Activated CD8-positive, alpha-beta memory T cell treated with anti-CD3 and anti-CD28 coated beads, Interleukin-2, amount 10 ng/mL, durations not matched to agents 7 days and 5 days (primary cell): ENCODE data around the gene MYLIP. TPM values are rescaled to one million over a fixed set of nuclear protein-coding genes. Genes with fewer than 3 reads are reported as not detected.

Source experiments
- ATAC-seq: fragments of 150-1000 bp; cut with Tn5 transposase; one replicate; pipeline ENCODE4 v1.10.0; 2021; ENCODE audit warnings: moderate library complexity
- CTCF ChIA-PET: fragments of 350-600 bp; sonication (Branson Sonifier 250); formaldehyde crosslinking; loops from one replicate; lab custom pipeline; 2021; ENCODE audit warnings: antibody characterized with exemption; lab: Charles Lee
- DNase-seq: peaks from one replicate; pipeline ENCODE4 v3.0.0-alpha.2; 2020
- H3K27ac Mint-ChIP-seq: one replicate; pipeline ENCODE4 v1.8.0; 2021; ENCODE audit warnings: mild to moderate bottlenecking, mixed read lengths
- H3K27me3 Mint-ChIP-seq: one replicate; pipeline ENCODE4 v1.8.0; 2021; ENCODE audit warnings: mixed read lengths
- H3K36me3 Mint-ChIP-seq: one replicate; pipeline ENCODE4 v1.8.0; 2021; ENCODE audit warnings: mild to moderate bottlenecking, mixed read lengths
- H3K4me1 Mint-ChIP-seq: one replicate; pipeline ENCODE4 v1.8.0; 2021; ENCODE audit warnings: mixed read lengths
- H3K4me3 Mint-ChIP-seq: one replicate; pipeline ENCODE4 v1.8.0; 2021; ENCODE audit warnings: mild to moderate bottlenecking, moderate library complexity, mixed read lengths
- H3K9me3 Mint-ChIP-seq: one replicate; pipeline ENCODE4 v1.8.0; 2022; ENCODE audit warnings: low read depth, mixed read lengths
- total RNA-seq, 2 experiments: library from RNA; stranded (reverse); gene quantifications; one replicate each; pipeline ENCODE4 v1.2.3, GENCODE V29; 2021

Gene MYLIP
- total RNA-seq, 2 experiments from 2014 or later, result 9.1 to 14.8 TPM

- CTCF ChIA-PET, result no interaction called here
- no peak overlapping the region for H3K4me3 Mint-ChIP-seq
- H3K36me3 Mint-ChIP-seq, result no peaks in the 10 kb centered on the region
- H3K27ac Mint-ChIP-seq, result no peak overlapping the region
- H3K9me3 Mint-ChIP-seq, result no peaks in the 10 kb centered on the region
- ATAC-seq (no peak), DNase-seq (no peak)
- H3K27me3 Mint-ChIP-seq, result peaks cover 31% of the 10 kb centered on the region
- H3K4me1 Mint-ChIP-seq, result no peaks in the 10 kb centered on the region
Observed at GRCh38 chr6:16121339-16121738, 7.5 kb upstream of the MYLIP start.

GRCh38 chr6:16122197-16122596 is 6.7 kb upstream of the MYLIP start:
- H3K9me3 Mint-ChIP-seq, result no peaks in the 10 kb centered on the region
- no peaks in the 10 kb centered on the region for H3K4me1 Mint-ChIP-seq
- peaks cover 38% of the 10 kb centered on the region for H3K27me3 Mint-ChIP-seq
- DNase-seq (no peak), ATAC-seq (no peak)
- H3K27ac Mint-ChIP-seq, result no peak overlapping the region
- H3K36me3 Mint-ChIP-seq, result no peaks in the 10 kb centered on the region
- CTCF ChIA-PET, result no interaction called here
- no peak overlapping the region for H3K4me3 Mint-ChIP-seq

- H3K27ac Mint-ChIP-seq, result no peak overlapping the region
- DNase-seq, result no peak
- H3K4me1 Mint-ChIP-seq, result peaks cover 5% of the 10 kb centered on the region
- H3K4me3 Mint-ChIP-seq, result no peak overlapping the region
- H3K27me3 Mint-ChIP-seq, result peaks cover 46% of the 10 kb centered on the region
- CTCF ChIA-PET, result no interaction called here
- no peaks in the 10 kb centered on the region for H3K36me3 Mint-ChIP-seq
- H3K9me3 Mint-ChIP-seq, result no peaks in the 10 kb centered on the region
- no peak for ATAC-seq
Observed at GRCh38 chr6:16124198-16125180, 4.4 kb upstream of the MYLIP start.

- no peak for ATAC-seq
- H3K27me3 Mint-ChIP-seq, result peaks cover 39% of the 10 kb centered on the region
- H3K4me1 Mint-ChIP-seq, result peaks cover 9% of the 10 kb centered on the region
- CTCF ChIA-PET, result interaction anchor here (1.0 to 1.5 kb wide), 2 partner anchors 430 to 435 kb away, joined by 3 to 4 read pairs; no protein-coding TSS in a partner anchor
- no peak overlapping the region for H3K4me3 Mint-ChIP-seq
- peaks cover under 1% of the 10 kb centered on the region for H3K36me3 Mint-ChIP-seq
- DNase-seq, result no peak
- H3K9me3 Mint-ChIP-seq, result no peaks in the 10 kb centered on the region
- no peak overlapping the region for H3K27ac Mint-ChIP-seq
Observed at GRCh38 chr6:16126056-16126455, 2.8 kb upstream of the MYLIP start.

GRCh38 chr6:16126861-16127260 is 2.0 kb upstream of the MYLIP start:
- H3K27me3 Mint-ChIP-seq, result peaks cover 37% of the 10 kb centered on the region
- H3K4me1 Mint-ChIP-seq, result peaks cover 15% of the 10 kb centered on the region
- peaks cover 5% of the 10 kb centered on the region for H3K36me3 Mint-ChIP-seq
- no peak overlapping the region for H3K4me3 Mint-ChIP-seq
- DNase-seq (no peak), ATAC-seq (no peak)
- H3K9me3 Mint-ChIP-seq, result no peaks in the 10 kb centered on the region
- CTCF ChIA-PET, result interaction anchor here (0.8 to 5.6 kb wide), 4 partner anchors 42 to 436 kb away, joined by 3 to 45 read pairs (median 4); no protein-coding TSS in a partner anchor
- H3K27ac Mint-ChIP-seq, result no peak overlapping the region

- H3K36me3 Mint-ChIP-seq, result peaks cover 5% of the 10 kb centered on the region
- H3K4me1 Mint-ChIP-seq, result peaks cover 20% of the 10 kb centered on the region
- ATAC-seq (no peak), DNase-seq (no peak)
- CTCF ChIA-PET, result interaction anchor here (0.6 to 5.6 kb wide), 6 partner anchors 42 to 1606 kb away, joined by 3 to 45 read pairs (median 4); no protein-coding TSS in a partner anchor
- no peak overlapping the region for H3K27ac Mint-ChIP-seq
- no peaks in the 10 kb centered on the region for H3K9me3 Mint-ChIP-seq
- H3K27me3 Mint-ChIP-seq, result peaks cover 32% of the 10 kb centered on the region
- peak overlapping the region; percentile 58 for H3K4me3 Mint-ChIP-seq
Observed at GRCh38 chr6:16127471-16127870, 1.4 kb upstream of the MYLIP start.

- Mint-ChIP-seq H3K4me3 (peak overlapping the region; percentile 91), H3K27ac (peak overlapping the region; percentile 85), H3K4me1 (peaks cover 38% of the 10 kb centered on the region), H3K9me3 (no peaks in the 10 kb centered on the region), H3K27me3 (peaks cover 16% of the 10 kb centered on the region), H3K36me3 (peaks cover 15% of the 10 kb centered on the region)
- ATAC-seq (no peak), DNase-seq (peak; percentile 64)
- CTCF ChIA-PET, result interaction anchor here (0.6 to 5.6 kb wide), 10 partner anchors 13 to 438 kb away, joined by 3 to 45 read pairs (median 8); no protein-coding TSS in a partner anchor
Observed at GRCh38 chr6:16129623-16130401, 926 bp downstream of the MYLIP start.

- ATAC-seq (no peak), DNase-seq (no peak)
- Mint-ChIP-seq H3K36me3 (peaks cover 19% of the 10 kb centered on the region), H3K27ac (peak overlapping the region; percentile 85), H3K27me3 (peaks cover 15% of the 10 kb centered on the region), H3K9me3 (no peaks in the 10 kb centered on the region), H3K4me3 (peak overlapping the region; percentile 91), H3K4me1 (peaks cover 45% of the 10 kb centered on the region)
- CTCF ChIA-PET, result interaction anchor here (0.6 to 5.6 kb wide), 9 partner anchors 11 to 439 kb away, joined by 3 to 45 read pairs (median 5); no protein-coding TSS in a partner anchor
Observed at GRCh38 chr6:16130437-16130891, 1.6 kb downstream of the MYLIP start.

GRCh38 chr6:16130932-16131387 is 2.1 kb downstream of the MYLIP start:
- H3K27ac Mint-ChIP-seq, result peak overlapping the region; percentile 85
- peaks cover 15% of the 10 kb centered on the region for H3K27me3 Mint-ChIP-seq
- CTCF ChIA-PET, result interaction anchor here (0.7 to 5.6 kb wide), 9 partner anchors 12 to 439 kb away, joined by 3 to 45 read pairs (median 5); no protein-coding TSS in a partner anchor
- no peaks in the 10 kb centered on the region for H3K9me3 Mint-ChIP-seq
- ATAC-seq (peak; percentile 62), DNase-seq (peak; percentile 85)
- H3K4me3 Mint-ChIP-seq, result peak overlapping the region; percentile 91
- H3K4me1 Mint-ChIP-seq, result peaks cover 48% of the 10 kb centered on the region
- H3K36me3 Mint-ChIP-seq, result peaks cover 19% of the 10 kb centered on the region

GRCh38 chr6:16132909-16133308 is 4.0 kb downstream of the MYLIP start:
- ATAC-seq (no peak), DNase-seq (no peak)
- Mint-ChIP-seq H3K27ac (peak overlapping the region; percentile 41), H3K9me3 (no peaks in the 10 kb centered on the region), H3K27me3 (peaks cover under 1% of the 10 kb centered on the region), H3K4me1 (peaks cover 63% of the 10 kb centered on the region), H3K36me3 (peaks cover 25% of the 10 kb centered on the region), H3K4me3 (no peak overlapping the region)
- CTCF ChIA-PET, result interaction anchor here (1.5 to 4.8 kb wide), 2 partner anchors 50 to 441 kb away, joined by 4 to 32 read pairs; no protein-coding TSS in a partner anchor

- peaks cover 27% of the 10 kb centered on the region for H3K36me3 Mint-ChIP-seq
Observed at GRCh38 chr6:16134430-16134829, 5.5 kb downstream of the MYLIP start.

GRCh38 chr6:16135066-16135465 is 6.2 kb downstream of the MYLIP start:
- DNase-seq, result no peak
- peaks cover 27% of the 10 kb centered on the region for H3K36me3 Mint-ChIP-seq
- CTCF ChIA-PET, result no interaction called here
- peaks cover 70% of the 10 kb centered on the region for H3K4me1 Mint-ChIP-seq
- H3K27ac Mint-ChIP-seq, result no peak overlapping the region
- no peak for ATAC-seq
- no peak overlapping the region for H3K4me3 Mint-ChIP-seq
- no peaks in the 10 kb centered on the region for H3K9me3 Mint-ChIP-seq
- no peaks in the 10 kb centered on the region for H3K27me3 Mint-ChIP-seq

More at GRCh38 chr6:16134430-16134829, 5.5 kb downstream of the MYLIP start:
- H3K27me3 Mint-ChIP-seq, result no peaks in the 10 kb centered on the region
- CTCF ChIA-PET, result interaction anchor here (4.8 kb wide), 1 partner anchor 49 kb away, joined by 32 read pairs; no protein-coding TSS in a partner anchor
- DNase-seq (no peak), ATAC-seq (no peak)
- H3K9me3 Mint-ChIP-seq, result no peaks in the 10 kb centered on the region
- H3K4me3 Mint-ChIP-seq, result no peak overlapping the region
- H3K4me1 Mint-ChIP-seq, result peaks cover 70% of the 10 kb centered on the region
- peak overlapping the region; percentile 51 for H3K27ac Mint-ChIP-seq
